AG09309 (cell line): ENCODE results near the gene TMEM120B.

Experiments used
- DNase-seq: peaks from one replicate; pipeline ENCODE4 v3.0.0-alpha.2; 2010; ENCODE audit warnings: low read depth
- H3K4me3 ChIP-seq: 2 replicates; pipeline ENCODE4 v1.5.1; 2011; ENCODE audit warnings: mild to moderate bottlenecking, low read depth, low read length, moderate library complexity; ENCODE audit not compliant: control insufficient read depth
- TF ChIP-seq, protein P1 (sequence below): IDR thresholded peaks from 2 replicates; pipeline ENCODE4 v1.5.1; 2011; ENCODE audit warnings: mild to moderate bottlenecking, low read depth, low read length, inconsistent platforms; ENCODE audit not compliant: insufficient read depth, control insufficient read depth; ENCODE audit errors: missing control alignments

Gene TMEM120B

DNA sequence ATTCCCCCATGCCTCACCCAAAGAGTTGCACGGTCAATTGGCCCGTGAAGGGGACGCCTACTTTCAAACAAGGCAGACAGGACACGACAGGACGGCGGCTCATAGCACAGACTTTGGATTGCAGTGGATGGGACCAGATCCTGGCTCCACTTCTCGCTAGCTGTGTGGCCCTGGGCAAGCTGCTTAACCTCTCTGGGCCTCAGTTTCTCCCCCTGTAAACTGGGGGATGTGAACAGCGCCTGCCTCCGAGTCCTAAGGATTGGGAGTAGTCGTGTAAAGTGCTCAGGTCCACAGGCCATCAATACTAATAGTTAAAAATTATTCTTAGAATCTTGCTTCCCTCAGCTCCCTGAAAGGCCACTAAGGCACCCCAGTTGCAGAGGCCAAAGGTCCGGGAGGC, 67.9 kb downstream of the TMEM120B start:
- DNase-seq = no peak
- TF ChIP-seq, protein P1, sequence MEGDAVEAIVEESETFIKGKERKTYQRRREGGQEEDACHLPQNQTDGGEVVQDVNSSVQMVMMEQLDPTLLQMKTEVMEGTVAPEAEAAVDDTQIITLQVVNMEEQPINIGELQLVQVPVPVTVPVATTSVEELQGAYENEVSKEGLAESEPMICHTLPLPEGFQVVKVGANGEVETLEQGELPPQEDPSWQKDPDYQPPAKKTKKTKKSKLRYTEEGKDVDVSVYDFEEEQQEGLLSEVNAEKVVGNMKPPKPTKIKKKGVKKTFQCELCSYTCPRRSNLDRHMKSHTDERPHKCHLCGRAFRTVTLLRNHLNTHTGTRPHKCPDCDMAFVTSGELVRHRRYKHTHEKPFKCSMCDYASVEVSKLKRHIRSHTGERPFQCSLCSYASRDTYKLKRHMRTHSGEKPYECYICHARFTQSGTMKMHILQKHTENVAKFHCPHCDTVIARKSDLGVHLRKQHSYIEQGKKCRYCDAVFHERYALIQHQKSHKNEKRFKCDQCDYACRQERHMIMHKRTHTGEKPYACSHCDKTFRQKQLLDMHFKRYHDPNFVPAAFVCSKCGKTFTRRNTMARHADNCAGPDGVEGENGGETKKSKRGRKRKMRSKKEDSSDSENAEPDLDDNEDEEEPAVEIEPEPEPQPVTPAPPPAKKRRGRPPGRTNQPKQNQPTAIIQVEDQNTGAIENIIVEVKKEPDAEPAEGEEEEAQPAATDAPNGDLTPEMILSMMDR = no peak
- H3K4me3 ChIP-seq = no peak overlapping the region

DNA sequence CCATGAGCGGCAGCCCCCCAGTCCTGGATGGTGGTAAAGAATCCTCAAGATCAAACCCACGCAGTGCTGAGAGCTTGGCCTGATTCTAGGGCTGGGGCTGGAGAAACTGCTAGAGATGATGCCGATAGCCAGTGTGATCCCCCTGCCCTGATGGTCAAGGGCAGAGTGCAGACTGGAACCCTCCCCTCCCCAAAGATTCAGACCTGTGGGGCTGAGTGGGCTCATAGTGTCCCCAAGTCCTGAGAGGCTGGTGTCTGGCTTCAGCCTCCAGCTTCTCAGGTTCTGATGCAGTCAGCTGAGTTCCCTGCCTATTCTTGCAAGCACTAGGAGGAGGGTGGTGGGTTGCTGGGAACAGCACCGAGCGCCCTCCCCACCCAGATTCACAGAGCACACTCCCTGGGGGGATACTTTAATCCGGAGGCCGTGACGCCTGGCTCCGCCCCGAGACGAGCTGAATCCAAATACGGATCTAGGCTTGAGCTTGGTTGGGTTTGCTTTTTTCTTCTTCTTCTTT, 69.0 kb downstream of the TMEM120B start:
- TF ChIP-seq, protein P1 = no peak
- no peak overlapping the region for H3K4me3 ChIP-seq
- DNase-seq = no peak

DNA sequence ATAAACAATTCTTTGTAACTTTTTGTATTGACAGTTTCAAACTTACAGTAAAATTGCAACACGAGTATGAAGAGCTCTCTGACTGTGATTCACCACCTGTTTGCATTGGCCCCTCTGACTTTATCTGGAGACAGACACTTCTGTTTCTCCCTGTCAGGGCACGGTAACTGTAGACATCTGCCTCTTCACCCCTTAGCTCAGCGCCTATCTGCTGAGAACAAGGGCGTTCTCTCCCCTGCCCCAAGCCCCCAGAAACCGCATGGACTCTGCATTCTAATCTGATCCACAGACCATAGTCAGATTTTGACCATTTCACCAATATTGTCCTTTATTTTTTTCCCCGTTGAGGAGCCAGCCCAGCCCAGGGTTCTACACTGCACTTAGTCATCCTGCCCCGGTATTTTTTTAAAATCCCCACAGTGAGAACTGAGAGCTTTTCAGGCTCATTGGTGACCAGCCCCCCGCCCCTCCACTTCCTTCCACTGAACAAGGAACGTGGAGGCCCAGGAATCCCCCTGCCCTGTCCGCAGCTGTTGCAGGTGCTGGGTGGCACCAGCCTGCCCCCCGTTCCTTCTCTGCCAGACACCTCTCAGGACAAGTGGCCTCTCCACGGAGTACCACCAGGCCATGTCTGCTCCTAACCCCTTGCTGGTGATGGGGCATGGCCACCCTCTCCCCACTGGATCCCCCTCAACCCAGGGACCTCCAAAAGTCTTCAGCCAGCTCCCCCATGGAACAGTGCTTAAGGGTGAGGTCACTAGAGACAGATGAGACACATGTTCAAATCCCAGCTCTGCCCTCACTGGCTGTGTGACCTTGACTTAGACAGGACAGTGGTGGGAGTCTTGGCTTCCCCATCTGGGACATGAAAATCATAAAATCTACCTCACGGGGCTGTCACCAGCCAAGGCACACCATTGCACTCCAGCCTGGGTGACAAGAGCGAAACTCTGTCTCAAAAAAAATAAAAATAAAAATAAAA, 69.7 kb downstream of the TMEM120B start:
- H3K4me3 ChIP-seq = no peak overlapping the region
- TF ChIP-seq, protein P1 = no peak
- DNase-seq = no peak

DNA sequence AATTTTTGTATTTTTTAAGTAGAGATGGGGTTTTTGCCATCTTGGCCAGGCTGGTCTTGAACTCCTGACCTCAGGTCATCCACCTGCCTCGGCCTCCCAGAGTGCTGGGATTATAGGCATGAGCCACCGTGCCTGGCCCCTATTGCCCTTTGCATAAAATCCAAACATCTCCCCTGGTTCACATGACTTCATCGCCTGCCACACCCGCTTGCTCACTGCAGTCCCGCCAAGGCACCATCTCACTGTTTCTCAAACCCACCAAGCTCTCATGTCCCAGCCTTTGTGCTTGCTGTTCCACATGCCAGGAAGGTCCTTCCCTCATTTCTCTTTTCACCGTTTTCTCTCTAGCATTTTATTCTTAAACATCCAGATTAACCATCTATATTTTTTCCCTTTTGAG, 71.2 kb downstream of the TMEM120B start:
- TF ChIP-seq, protein P1 = no peak
- no peak for DNase-seq
- no peak overlapping the region for H3K4me3 ChIP-seq

DNA sequence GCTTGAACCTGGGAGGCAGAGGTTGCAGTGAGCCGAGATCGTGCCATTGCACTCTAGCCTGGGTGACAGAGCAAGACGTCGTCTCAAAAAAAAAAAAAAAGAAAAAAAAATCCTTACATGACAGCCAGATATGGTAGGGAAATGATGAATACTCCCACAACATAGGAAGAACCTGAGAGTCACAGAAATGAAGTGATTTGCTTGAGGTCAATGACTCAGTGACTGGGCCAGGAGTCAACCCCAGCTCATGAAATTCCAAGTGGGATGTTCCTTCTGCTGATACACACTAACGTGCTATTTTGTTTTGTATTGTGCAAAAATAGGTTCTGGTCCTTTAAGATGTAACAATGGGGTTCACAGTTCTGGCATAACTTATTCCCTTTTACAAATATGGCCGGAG, 71.9 kb downstream of the TMEM120B start:
- TF ChIP-seq, protein P1 = no peak
- H3K4me3 ChIP-seq = no peak overlapping the region
- DNase-seq = peak; percentile 70

DNA sequence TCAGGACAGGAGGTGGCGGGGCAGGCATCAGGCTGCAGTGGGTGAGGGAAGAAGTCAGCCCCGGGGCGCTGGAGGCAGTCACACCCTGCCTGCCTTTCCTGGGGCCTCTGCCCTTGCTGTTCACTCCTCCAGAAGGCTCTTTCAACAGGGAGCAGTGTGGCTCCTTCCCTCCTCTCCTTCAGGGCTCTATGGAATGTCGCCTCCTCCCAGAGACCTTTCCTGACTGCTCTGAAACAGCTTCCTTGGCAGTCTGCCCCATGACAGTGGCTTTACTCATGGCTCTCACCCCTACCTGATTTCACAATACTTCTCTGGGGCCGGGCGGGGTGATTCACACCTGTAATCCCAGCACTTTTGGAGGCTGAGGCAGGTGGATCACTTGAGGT, 73.9 kb downstream of the TMEM120B start:
- no peak overlapping the region for H3K4me3 ChIP-seq
- DNase-seq = peak; percentile 67

More for the DNA sequence above, 73.9 kb downstream of the TMEM120B start:
- TF ChIP-seq, protein P1 = peak; percentile 20
